Neutrophil (primary cell): ENCODE data around the gene ARF1.
A peak's percentile ranks its signal among the peaks of the same experiment; 100 is the strongest.

Experiments
- H3K27ac ChIP-seq: fragments of 200-600 bp; sonication (generic); 2 replicates; pipeline ENCODE4 v1.5.1; 2016; ENCODE audit warnings: mild to moderate bottlenecking, moderate library complexity
- H3K27me3 ChIP-seq: fragments of 200-600 bp; sonication (generic); 2 replicates; pipeline ENCODE4 v1.6.0; 2016; ENCODE audit warnings: mild to moderate bottlenecking
- H3K36me3 ChIP-seq: fragments of 200-600 bp; sonication (generic); 2 replicates; pipeline ENCODE4 v1.5.1; 2017
- H3K4me1 ChIP-seq, 2 experiments: fragments of 200-600 bp in 1 of 2; sonication (generic) in 1 of 2; 1 replicate in 1 of 2; 2 replicates in 1 of 2; pipeline versions ENCODE4 v1.5.1 to v1.6.1; 2013 to 2016; ENCODE audit warnings: low read depth in 1 of 2, low read length in 1 of 2, mild to moderate bottlenecking in 1 of 2, moderate library complexity in 1 of 2; ENCODE audit not compliant: control insufficient read depth in 1 of 2, insufficient read depth in 1 of 2
- H3K4me3 ChIP-seq, 2 experiments: fragments of 200-600 bp in 1 of 2; sonication (generic) in 1 of 2; 1 replicate in 1 of 2; 2 replicates in 1 of 2; pipeline ENCODE4 v1.5.1; 2013 to 2016; ENCODE audit warnings: low read depth in 1 of 2, low read length in 1 of 2, mild to moderate bottlenecking in 1 of 2, moderate library complexity in 1 of 2
- H3K9me3 ChIP-seq: fragments of 200-600 bp; sonication (generic); 2 replicates; pipeline ENCODE4 v1.5.1; 2016
- CTCF ChIP-seq: fragments of 200-600 bp; sonication (generic); IDR thresholded peaks from 2 replicates; pipeline ENCODE4 v1.5.1; 2016; ENCODE audit warnings: antibody characterized with exemption

ARF1 gene

GRCh38 chr1:228097333-228098081 lies 15.0 kb downstream of the ARF1 start:
- TF ChIP-seq CTCF, result no peak
- Histone ChIP-seq H3K27ac (no peak overlapping the region), H3K9me3 (no peaks in the 10 kb centered on the region), H3K27me3 (no peaks in the 10 kb centered on the region), H3K4me1 (peaks cover 25% of the 10 kb centered on the region in 2 experiments), H3K4me3 (no peak overlapping the region), H3K36me3 (peaks cover 46% of the 10 kb centered on the region)

GRCh38 chr1:228098323-228098931 lies 15.9 kb downstream of the ARF1 start:
- H3K27me3 ChIP-seq, result no peaks in the 10 kb centered on the region
- no peak overlapping the region for H3K27ac ChIP-seq
- no peaks in the 10 kb centered on the region for H3K9me3 ChIP-seq
- no peak overlapping the region for H3K4me3 ChIP-seq
- TF ChIP-seq CTCF, result no peak
- H3K4me1 ChIP-seq, result peaks cover 22 to 26% of the 10 kb centered on the region in 2 experiments
- peaks cover 38% of the 10 kb centered on the region for H3K36me3 ChIP-seq

GRCh38 chr1:228099331-228099732 lies 16.8 kb downstream of the ARF1 start:
- Histone ChIP-seq H3K27ac (peak overlapping the region; percentile 10), H3K4me1 (peaks cover 31 to 35% of the 10 kb centered on the region in 2 experiments), H3K4me3 (no peak overlapping the region), H3K36me3 (peaks cover 38% of the 10 kb centered on the region), H3K9me3 (no peaks in the 10 kb centered on the region), H3K27me3 (no peaks in the 10 kb centered on the region)
- TF ChIP-seq CTCF, result no peak

- TF ChIP-seq CTCF, result no peak
- peaks cover 41% of the 10 kb centered on the region for H3K36me3 ChIP-seq
- peak overlapping the region; percentile 93 for H3K27ac ChIP-seq
Observed at GRCh38 chr1:228100822-228101613, 18.5 kb downstream of the ARF1 start.

GRCh38 chr1:228101614-228101993 lies 19.1 kb downstream of the ARF1 start:
- Histone ChIP-seq H3K4me3 (peak overlapping the region; percentile 92 to 97), H3K9me3 (no peaks in the 10 kb centered on the region), H3K36me3 (peaks cover 47% of the 10 kb centered on the region), H3K4me1 (peaks cover 29 to 35% of the 10 kb centered on the region in 2 experiments), H3K27me3 (no peaks in the 10 kb centered on the region), H3K27ac (peak overlapping the region; percentile 93)
- TF ChIP-seq CTCF, result no peak

More at GRCh38 chr1:228100822-228101613, 18.5 kb downstream of the ARF1 start:
- Histone ChIP-seq H3K9me3 (no peaks in the 10 kb centered on the region), H3K4me1 (peaks cover 29 to 35% of the 10 kb centered on the region in 2 experiments), H3K4me3 (peak overlapping the region; percentile 92 to 97), H3K27me3 (no peaks in the 10 kb centered on the region)
